ENCODE data around the gene NOTCH4.

GRCh38 chr6:32223258-32224235 is at the start of gene NOTCH4:
- TF ChIP-seq POLR2A (IDR thresholded peaks at IDR 0.05; ENCODE audit: low read depth, low read length) = no peak
- no peak for TF ChIP-seq POLR2AphosphoS5 (IDR thresholded peaks at IDR 0.05; ENCODE audit: low read depth, low read length)
- no peak for TF ChIP-seq TAF1 (IDR thresholded peaks at IDR 0.05; ENCODE audit: borderline replicate concordance, low read depth, low read length)

Measured in GM12892 (cell line).